ENCODE data around the gene MXRA5. TPM values are rescaled to one million over a fixed set of nuclear protein-coding genes. Genes with fewer than 3 reads are reported as not detected.

MXRA5 gene
- total and polyA plus RNA-seq, 2 of the 8 experiments (the other 6 are each of a cell fraction or from before 2014, with no cell fraction given): 0.56 to 1.7 TPM

DNA sequence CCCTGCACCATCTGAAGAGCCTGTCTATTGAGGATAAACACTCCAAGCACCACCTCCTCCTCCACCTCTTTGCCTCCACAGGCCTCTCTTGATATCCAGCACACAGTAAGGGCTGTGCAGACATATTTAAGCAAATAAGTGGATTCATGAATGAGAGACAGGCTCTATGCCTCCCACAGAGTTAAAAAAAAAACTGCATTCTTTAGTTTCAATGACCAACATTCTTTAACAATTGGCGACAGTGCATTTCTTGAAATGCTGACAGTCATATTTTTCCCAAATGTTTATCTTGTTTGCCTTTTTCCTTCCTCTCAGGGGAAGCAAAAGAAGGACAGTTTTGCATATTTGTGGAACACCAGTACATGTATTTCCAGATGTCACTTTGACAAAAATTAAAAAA lies 38.6 kb downstream of the MXRA5 start (continued):
- TF ChIP-seq CEBPB (IDR thresholded peaks at IDR 0.05; ENCODE audit: low read depth, low read length): no peak
- no peak for TF ChIP-seq SIRT6 (IDR thresholded peaks at IDR 0.05; ENCODE audit: low read length)
